Measurements from ENCODE around the gene SUB1.
"Not testable (repeated sequence)": the region's sequence is repeated elsewhere in the genome, so short reads cannot be mapped to it uniquely, and the experiment has no call there.

Gene SUB1

DNA sequence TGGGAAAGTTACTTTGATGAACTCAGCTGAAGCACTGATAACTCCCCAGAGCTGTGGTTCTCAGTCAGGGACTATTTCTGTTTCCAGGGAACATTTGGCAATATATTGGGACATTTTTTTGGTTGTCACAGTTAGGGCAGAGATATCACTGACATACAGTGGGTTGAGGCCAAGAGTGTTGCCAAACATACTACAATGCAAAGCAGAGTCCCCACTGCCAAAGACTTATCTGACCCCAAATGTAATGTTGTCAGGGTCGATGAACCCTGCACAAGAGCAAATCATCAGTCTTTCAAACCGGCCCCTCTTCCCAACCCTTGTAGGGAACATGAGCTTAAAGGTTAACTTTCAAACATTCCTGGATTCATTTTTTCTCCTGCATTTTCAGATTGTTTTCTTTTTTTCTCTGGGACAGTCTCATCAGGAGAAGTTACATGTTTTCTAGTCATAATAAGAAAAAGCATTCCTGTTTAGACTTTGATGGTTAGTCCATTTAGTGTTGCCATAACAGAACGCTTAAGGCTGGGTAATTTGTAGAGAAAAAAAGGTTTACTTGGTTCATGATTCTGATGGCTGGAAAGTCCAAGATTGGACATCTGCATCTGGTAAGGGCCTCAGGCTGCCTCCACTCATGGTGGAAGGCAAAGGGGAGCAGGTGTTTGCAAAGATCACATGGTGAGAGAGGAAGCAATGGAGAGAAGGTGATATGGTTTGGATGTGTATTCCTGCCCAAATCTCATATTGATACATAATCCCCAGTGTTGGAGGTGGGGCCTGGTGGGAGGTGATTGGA lies 18.8 kb upstream of the SUB1 start:
- no peak for DNase-seq

- no peak for DNase-seq
Measured at GRCh38 chr5:32571128-32571527, 14.2 kb upstream of the SUB1 start.

DNA sequence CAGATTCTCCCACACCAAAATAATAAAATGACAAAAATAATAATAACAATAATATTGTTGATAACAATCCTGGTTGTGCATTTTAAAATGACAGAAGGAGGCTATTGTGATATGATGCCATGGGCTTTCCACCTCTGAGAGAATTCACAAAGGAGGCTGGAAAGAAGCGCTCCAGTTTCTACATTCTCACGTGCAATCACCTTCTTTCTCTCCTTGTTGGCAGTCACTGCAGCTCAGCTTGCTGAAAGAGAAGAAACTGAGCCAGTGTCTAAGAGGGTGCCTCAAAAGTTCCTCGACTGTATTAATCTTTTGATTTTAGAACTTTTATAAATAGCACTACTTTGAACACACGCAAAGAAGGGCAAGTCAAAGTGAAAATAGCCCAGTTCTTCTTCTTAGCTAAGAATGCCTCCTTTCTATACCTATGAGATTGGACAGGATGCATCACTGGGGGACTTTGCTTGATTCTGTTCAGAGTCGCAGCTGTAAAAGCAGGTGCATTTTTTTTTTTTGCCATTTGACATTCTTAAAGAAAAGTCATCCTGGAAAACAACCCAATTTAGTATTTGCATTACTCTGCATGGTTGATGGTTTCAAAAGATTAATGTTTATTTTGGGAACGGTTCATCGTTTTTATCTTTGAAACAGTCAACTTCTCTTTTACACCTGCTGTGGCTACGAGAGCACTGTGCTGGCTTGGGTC lies 12.4 kb upstream of the SUB1 start:
- DNase-seq: no peak

DNA sequence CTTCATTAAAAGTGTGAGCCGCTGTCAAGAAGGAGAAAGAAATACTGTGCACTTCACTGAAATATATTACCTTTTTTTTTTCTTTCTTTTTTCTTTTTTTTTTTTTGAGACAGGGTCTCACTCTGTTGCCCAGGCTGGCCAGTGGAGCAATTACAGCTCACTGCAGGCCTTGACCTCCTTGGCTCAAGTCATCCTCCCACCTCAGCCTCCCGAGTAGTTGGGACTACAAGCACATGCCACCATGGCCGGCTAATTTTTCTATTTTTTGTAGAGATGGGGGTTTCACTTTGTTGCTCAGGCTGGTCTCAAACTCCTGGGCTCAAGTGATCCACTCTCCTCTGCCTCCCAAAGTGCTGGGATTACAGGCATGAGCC lies 11.9 kb upstream of the SUB1 start:
- DNase-seq: not testable (repeated sequence)

DNA sequence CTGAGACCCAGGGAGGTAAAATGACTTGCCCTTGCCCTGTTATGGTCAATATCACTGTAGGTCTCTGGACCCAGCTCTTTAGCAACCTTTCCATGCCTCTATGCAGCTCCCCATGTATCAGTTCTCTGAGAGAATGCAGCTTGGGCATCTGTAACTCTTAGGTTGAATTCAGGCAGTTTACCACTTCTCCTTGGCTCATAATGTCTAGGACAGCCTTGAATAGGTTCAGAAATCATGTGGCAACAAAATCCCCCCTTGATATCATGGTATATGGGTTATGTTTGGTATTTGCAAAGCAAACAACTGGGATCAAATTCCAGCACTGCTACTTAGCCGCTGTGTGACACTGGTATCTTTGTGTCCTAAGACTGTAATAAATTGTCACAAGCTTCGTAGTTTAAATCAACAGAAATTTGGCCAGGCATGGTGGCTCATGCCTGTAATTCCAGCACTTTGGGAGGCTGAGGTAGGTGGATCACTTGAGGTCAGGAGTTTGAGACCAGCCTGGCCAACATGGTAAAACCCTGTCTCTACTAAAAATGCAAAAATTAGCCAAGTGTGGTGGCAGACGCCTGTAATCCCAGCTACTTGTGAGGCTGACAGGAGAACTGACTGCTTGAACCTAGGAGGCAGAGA lies 10.7 kb upstream of the SUB1 start:
- DNase-seq: no peak

DNA sequence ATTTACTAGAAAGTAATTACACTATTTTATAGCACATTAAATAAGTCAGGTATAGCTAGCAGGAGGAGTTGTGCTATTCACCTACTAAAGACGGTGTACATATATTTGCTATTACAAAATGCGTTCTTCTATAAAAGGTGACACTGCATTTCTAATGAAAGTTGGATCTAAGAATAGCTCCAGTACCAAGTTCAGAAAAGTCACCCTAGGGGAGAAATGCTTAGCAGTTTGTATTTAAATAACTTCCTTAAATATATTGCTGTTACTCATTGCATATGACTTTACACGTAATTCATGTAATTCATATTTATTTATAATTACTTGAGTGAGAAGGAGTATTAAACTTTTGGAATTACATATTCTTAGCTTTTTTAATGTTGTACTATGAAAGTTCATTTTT lies 7.0 kb upstream of the SUB1 start:
- DNase-seq: no peak

DNA sequence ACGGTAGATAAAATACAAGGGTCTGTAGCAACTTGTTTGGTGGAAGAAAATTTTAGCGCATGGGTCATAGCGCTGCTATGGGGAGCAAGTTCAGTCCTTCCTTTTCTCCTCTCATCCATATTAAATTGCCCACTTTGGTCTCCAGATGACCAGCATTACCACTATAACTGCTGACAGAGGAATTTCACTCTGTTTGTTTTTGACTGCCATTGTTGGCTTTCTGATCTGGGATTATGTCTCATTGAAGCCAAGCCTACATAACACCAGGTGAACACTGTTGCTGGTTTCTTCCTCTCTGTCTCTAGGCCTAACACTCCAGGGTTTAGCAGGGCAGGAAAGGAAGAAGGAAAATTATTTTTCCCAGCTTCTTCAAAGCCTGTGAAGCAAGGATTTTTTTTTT lies 6.6 kb upstream of the SUB1 start:
- no peak for DNase-seq

DNA sequence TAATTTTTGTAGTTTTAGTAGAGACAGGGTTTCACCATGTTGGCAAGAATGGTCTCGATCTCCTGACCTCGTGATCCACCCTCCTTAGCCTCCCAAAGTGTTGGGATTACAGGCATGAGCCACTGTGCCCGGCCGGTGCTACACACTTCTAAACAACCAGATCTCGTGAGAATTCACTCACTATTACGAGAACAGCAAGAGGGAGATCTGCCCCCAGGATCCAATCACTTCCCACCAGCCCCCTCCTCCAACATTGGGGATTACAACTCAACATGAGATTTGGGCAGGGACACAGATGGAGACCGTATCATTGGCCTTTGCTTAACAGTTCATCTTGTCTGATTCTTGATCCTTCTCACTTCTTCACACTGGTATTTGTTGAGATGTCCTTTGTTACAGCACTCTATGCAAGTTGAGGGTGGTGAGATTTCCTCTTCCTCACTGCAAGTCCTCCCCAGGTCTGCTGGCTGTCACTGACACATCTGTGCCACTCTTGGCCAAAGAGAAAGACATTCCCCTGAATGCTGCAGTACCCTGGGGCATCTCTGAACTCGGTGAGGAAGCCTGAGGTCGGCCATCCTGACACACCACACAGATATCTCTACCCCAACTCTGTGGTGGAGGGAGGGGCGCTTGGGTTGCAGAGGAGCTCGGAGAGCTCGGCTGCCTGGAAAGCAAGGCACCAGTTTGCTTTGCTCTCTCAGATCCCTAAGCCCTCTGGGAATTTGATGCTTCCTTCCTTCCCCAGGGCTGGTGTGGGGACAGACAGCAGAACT lies 4.2 kb upstream of the SUB1 start:
- no peak for DNase-seq

- DNase-seq: no peak
Measured at GRCh38 chr5:32583582-32584232, 1.6 kb upstream of the SUB1 start.

- no peak for DNase-seq
Measured at GRCh38 chr5:32584646-32585045, 711 bp upstream of the SUB1 start.

GRCh38 chr5:32585122-32585445 lies 273 bp upstream of the SUB1 start:
- DNase-seq: no peak

GRCh38 chr5:32586276-32586599 lies 881 bp downstream of the SUB1 start:
- peak; percentile 30 for DNase-seq

DNA sequence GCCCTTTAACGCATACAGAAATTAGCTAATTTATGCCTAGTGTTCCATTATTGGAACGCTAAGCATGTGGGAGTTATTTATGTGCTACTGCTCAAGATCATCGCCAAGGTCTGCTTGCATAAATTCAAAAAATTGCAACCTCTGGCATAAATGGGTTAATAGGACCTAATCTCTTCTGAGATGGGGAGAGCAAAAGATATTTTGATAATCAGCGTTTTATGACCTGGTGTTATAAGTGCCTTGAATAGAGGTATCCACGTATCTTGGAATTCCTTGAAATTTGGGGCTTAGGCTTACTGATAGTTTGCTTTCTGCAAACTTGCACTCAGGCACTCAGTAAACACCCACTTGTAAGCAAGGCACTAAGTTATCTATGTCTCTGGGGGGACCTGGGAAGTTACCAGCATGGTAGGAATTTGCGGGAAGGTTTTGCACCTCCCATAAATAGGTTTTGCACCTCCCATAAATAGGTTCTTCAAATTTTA lies 1.8 kb downstream of the SUB1 start:
- DNase-seq: no peak

DNA sequence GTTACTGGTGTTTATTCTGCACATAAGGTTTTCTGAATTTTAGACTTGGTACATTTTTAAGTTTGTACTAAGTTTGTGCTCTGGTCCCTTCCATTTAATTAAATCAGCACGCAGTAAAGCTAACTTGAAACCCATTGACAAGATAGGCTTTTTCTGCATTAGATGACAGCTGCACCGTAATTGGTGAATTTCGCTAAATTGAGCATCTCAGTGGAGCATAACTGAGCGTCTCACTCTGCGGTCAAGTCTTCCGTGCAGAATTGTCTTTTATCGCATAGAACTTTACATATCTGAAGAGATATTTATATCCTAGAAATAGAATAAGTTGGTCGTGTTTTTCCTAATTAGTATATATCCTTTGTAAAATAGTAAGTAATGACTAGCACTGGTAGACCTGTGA lies 4.1 kb downstream of the SUB1 start:
- DNase-seq: peak; percentile 29

DNA sequence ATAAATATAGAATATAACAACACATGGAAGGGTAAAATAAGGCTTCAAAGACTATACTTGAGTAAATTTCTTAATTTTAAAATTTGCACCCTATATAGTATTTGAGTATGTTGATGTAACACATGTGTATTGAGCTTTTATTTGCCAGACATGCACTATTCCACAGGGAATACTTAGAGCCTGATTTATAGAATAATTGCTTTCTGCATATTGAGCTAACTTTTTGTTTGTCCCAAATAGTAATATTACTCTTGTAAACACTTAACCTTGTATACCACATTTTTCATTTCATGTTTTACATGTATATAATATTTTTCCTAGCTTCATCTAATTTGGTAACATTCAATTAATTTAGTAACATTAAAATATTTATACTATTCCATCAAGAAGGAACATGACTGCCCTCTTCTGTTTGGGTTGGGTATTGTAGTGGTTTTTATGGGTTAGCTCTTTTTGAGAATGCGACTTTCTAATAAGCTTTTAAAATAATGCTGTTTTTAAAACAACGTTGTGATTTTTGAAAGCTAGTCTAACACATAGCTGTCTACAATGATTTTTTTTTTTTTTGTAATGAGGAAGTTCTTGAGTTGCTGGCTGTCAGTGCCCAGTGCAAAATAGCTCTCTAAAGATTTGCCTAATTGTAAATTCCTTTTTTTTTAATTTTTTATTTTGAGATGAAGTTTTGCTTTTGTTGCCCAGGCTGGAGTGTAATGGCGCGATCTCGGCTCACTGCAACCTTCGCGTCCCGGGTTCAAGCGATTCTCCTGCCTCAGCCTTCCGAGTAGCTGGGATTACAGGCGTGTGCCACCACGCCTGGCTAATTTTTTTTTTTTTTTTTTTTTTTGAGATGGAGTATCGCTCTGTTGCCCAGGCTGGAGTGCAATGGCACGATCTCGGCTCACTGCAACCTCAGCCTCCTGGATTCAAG lies 4.8 kb downstream of the SUB1 start:
- peak; percentile 72 for DNase-seq

DNA sequence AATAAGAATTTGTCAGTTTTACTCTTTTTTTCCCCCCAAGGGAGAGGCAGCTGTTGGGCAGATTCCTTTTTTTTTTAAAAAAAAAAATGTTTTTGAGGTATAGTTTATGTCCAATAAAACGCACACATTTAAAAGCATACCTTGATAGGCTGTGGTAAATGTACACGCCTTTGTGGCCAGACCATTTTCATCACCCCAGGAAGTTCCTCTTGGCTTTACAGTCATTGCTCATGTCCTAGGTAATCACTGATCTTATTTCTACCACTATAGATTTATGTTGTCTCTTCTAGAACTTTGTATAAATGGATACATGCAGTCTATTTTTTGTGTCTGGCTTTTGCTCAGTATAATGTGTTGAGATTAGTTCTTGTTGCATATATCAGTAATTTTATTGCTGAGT lies 9.8 kb downstream of the SUB1 start:
- no peak for DNase-seq

DNA sequence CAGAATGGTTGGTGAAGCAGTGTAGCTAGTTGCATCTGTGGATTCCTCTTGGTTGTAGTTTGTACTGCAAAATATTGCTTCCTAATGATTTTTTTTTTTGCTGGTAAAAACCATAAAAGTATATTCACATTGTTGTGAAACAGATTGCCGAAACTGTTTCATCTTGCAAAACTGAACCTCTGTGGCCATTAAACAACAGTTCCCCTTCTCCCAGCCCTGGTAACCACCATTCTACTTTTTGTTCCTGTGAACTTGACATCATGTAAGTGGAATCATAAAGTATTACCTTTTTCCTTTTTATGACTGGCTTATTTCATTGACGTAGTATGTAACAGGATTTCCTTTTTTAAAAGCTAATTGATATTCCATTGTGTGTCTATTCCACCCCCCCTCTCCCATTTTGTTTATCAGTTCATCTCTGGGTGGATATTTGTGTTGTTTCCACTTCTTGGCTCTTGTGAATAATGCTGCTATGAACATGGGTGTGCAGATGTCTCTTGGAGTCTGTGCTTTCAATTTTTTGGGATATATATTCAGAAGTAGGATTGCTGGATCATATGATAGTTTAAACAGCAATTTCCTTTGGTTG lies 11.8 kb downstream of the SUB1 start:
- no peak for DNase-seq

- DNase-seq: no peak
Measured at GRCh38 chr5:32598260-32598937, 13.0 kb downstream of the SUB1 start.

GRCh38 chr5:32598997-32599549 lies 13.7 kb downstream of the SUB1 start:
- no peak for DNase-seq

DNA sequence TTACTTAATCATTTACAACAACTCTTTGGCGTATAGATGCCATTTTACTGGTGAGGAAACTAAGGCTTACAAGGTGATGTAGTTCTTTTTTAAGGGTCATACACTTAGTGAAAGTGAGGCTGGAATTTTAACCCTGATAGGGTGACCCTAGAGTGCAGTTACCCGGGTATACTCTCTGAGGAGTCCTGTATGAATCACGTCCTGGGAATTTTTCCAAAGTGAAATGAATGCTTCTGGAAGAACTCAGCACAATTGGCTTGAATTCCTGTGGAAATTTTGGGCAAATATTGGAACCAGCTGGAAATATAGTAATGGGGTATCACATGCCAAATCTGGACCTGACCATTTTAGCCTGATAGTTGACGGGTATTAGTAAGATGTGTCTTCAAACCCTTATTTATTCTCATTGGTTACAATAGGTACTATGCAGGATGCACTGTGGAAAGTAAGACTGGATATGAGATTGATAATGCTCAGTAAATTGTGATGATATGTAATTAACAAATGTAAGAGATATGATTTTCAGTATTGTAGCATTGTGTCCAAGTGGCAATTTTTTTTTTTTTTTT lies 14.8 kb downstream of the SUB1 start:
- DNase-seq: no peak

Measured in NCI-H69 (cell line).